Heart left ventricle (tissue), 16 donors: ENCODE measurements around the gene RAB11B. TPM values are rescaled to one million over a fixed set of nuclear protein-coding genes. Genes with fewer than 3 reads are reported as not detected.
A peak's percentile ranks its signal among the peaks of the same experiment; 100 is the strongest.

Source experiments
- ATAC-seq, 4 donors: fragments of 200-7000 bp; cut with Tn5 transposase; one replicate each; pipeline ENCODE4 v1.9.1; 2020 to 2022; ENCODE audit warnings: moderate library complexity in 4 of 4, mild to moderate bottlenecking in 3 of 4, moderate number of reproducible peaks in 1 of 4
- DNase-seq, 5 donors: peaks; one replicate each; pipeline ENCODE4 v3.0.0-alpha.2; 2020
- H3K27ac ChIP-seq, 12 donors: fragments of 200-600 bp; sonication (generic) in 4 of 12; one replicate each; pipeline versions ENCODE4 v1.5.0 to v1.8.0; 2016 to 2022; ENCODE audit warnings: mild to moderate bottlenecking in 2 of 12
- H3K27me3 ChIP-seq, 9 donors: fragments of 200-600 bp; sonication (generic) in 2 of 9; one replicate each; pipeline versions ENCODE4 v1.5.1 to v1.8.0; 2016 to 2022; ENCODE audit warnings: mild to moderate bottlenecking in 3 of 9
- H3K36me3 ChIP-seq, 9 donors: fragments of 200-600 bp; sonication (generic) in 2 of 9; one replicate each; pipeline versions ENCODE4 v1.5.0 to v1.8.0; 2018 to 2022; ENCODE audit warnings: mild to moderate bottlenecking in 2 of 9
- H3K4me1 ChIP-seq, 12 donors: fragments of 200-600 bp; sonication (generic) in 4 of 12; one replicate each; pipeline versions ENCODE4 v1.5.0 to v1.8.0; 2016 to 2022; ENCODE audit warnings: mild to moderate bottlenecking in 3 of 12
- H3K4me3 ChIP-seq, 12 donors: fragments of 200-600 bp; sonication (generic) in 4 of 12; one replicate each; pipeline versions ENCODE4 v1.5.0 to v1.8.0; 2017 to 2022; ENCODE audit warnings: mild to moderate bottlenecking in 9 of 12, moderate library complexity in 4 of 12
- H3K9me3 ChIP-seq, 12 donors: fragments of 200-600 bp; sonication (generic) in 4 of 12; one replicate each; pipeline versions ENCODE4 v1.5.0 to v1.8.0; 2016 to 2022; ENCODE audit warnings: mild to moderate bottlenecking in 1 of 12
- POLR2A ChIP-seq, 2 donors: fragments of 450-650 bp; IDR thresholded peaks; one replicate each; pipeline ENCODE4 v1.6.1; 2017; ENCODE audit warnings: antibody characterized with exemption in 2 of 2, mild to moderate bottlenecking in 2 of 2, moderate library complexity in 2 of 2
- WGBS, 4 donors: extraction: QIAGEN DNeasy Blood & Tissue Kit in 2 of 4; methylation state at CpG; one replicate each; pipeline versions ENCODE4 v1.1.5 to v1.1.7; 2013 to 2018; 5-methylcytosine and 5-hydroxymethylcytosine counted together
- intact Hi-C, 10 donors: fragments of 100-400 bp; cut with DNase I; formaldehyde crosslinking; loops; one replicate each; pipeline versions ENCODE4 v1.11.1 to v1.14.2; 2022
- polyA plus RNA-seq, 2 donors: library from polyadenylated mRNA; stranded (reverse); fragments of 200-250 nt; gene quantifications; one replicate each; pipeline ENCODE4 v1.2.3, GENCODE V29; 2013
- total RNA-seq, 9 donors: library from RNA; depleted of rRNA in 2 of 9; stranded (reverse); fragments of >200 nt in 2 of 9; fragmentation: NEBNext Ultra II Directional in 3 of 9; extraction: Animal tissue kit (Norgen Biotek cat#: 25700) in 3 of 9; gene quantifications; one replicate each; pipeline versions ENCODE4 v1.1.0 to v1.2.4, GENCODE V29; 2016 to 2023
- TF ChIP-seq, protein P1 (sequence below), 12 donors: fragments of 200-600 bp; sonication (generic) in 4 of 12; IDR thresholded peaks; one replicate each; pipeline versions ENCODE4 v1.5.0 to v1.8.0; 2018 to 2022; ENCODE audit warnings: antibody characterized with exemption in 12 of 12, mild to moderate bottlenecking in 5 of 12
- donor health status: ischemic (EF 13 %, LVEDD 7.1; RV severe dilation, severe dysfunction).
- donor health status: healthy with polysubstance abuse.
- donor health status: DM: no; HTN: yes; CAD: no.
- donor health status: DM: no; HTN: no; CAD: no.
- donor health status: ischemic (EF 25% LVEDD 6.9; RV normal size, moderate dysfunction).
- donor health status: ischemic (EF 25% LVEDD 5.7; RV mildly dilated, moderate dysfunction).
- donor health status: healthy.
- donor health status: DM: yes; HTN: yes; CAD: no.
- donor health status: ischemic (EF 35%, LVEDD 5.7; RV mildly dilated, moderate dysfunction).
- donor health status: nonischemic (EF 11% LVEDD 7.7; RV severe dilation, severe dysfunction).
- donor health status: DM: yes; HTN: yes; CAD: no.
- donor health status: PGD.
- donor health status: ischemic (EF 29% LVEDD 5.4; RV normal size, mild dysfunction).
- donor health status: nonischemic (EF 23%, LVEDD 6.1; RV moderate dilation, normal function).

Gene RAB11B
- total and polyA plus RNA-seq, 11 donors, result 56.4 to 159 (median 140) TPM

DNA sequence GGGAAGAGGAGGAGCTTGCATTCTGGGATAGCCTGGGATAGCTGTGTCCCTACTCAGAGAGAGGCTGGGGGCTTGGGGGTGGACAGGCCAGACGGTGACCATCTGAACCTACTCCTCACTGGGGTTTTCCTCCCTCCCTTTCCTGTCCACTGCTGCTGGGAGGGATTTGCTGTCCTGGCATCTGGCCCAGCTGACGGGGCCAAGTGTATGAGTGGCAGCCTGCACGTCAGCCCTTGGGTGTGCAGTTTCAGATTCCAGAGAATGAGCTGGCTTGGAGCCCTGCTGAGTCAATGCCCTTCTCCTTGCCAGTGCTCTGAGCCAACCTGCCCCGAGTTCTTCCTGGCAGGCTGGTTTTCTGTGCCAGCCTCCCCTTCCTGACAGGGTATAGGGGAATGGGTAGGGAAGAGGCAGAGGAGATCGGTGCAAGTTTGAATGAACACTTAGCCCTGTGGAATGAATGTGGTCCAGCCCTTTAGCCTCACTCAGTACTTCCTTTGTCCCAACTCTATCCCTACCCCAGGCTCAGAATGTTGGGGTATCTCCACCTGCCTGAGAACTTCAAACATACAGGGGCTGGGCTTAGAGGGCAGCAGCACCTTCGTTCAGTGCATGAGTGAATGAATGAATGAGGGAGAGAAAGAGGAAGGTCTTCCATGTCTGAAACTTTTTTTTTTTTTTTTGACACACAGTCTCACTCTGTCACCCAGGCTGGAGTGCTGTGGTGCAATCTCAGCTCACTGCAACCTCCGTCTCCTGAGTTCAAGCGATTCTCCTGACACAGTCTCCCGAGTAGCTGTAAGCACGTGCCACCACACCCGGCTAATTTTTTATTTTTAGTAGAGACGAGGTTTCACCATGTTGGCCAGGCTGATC is 28.0 kb upstream of the RAB11B start:
- peak overlapping the region in 4 of 12 donors; percentile 0 to 73 (median 16) for H3K4me3 ChIP-seq
- ATAC-seq, result peak; percentile 73 to 93 (median 92)
- TF ChIP-seq, protein P1, sequence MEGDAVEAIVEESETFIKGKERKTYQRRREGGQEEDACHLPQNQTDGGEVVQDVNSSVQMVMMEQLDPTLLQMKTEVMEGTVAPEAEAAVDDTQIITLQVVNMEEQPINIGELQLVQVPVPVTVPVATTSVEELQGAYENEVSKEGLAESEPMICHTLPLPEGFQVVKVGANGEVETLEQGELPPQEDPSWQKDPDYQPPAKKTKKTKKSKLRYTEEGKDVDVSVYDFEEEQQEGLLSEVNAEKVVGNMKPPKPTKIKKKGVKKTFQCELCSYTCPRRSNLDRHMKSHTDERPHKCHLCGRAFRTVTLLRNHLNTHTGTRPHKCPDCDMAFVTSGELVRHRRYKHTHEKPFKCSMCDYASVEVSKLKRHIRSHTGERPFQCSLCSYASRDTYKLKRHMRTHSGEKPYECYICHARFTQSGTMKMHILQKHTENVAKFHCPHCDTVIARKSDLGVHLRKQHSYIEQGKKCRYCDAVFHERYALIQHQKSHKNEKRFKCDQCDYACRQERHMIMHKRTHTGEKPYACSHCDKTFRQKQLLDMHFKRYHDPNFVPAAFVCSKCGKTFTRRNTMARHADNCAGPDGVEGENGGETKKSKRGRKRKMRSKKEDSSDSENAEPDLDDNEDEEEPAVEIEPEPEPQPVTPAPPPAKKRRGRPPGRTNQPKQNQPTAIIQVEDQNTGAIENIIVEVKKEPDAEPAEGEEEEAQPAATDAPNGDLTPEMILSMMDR (IDR thresholded peaks at IDR 0.05), result no peak
- TF ChIP-seq POLR2A (IDR thresholded peaks at IDR 0.05), result no peak

DNA sequence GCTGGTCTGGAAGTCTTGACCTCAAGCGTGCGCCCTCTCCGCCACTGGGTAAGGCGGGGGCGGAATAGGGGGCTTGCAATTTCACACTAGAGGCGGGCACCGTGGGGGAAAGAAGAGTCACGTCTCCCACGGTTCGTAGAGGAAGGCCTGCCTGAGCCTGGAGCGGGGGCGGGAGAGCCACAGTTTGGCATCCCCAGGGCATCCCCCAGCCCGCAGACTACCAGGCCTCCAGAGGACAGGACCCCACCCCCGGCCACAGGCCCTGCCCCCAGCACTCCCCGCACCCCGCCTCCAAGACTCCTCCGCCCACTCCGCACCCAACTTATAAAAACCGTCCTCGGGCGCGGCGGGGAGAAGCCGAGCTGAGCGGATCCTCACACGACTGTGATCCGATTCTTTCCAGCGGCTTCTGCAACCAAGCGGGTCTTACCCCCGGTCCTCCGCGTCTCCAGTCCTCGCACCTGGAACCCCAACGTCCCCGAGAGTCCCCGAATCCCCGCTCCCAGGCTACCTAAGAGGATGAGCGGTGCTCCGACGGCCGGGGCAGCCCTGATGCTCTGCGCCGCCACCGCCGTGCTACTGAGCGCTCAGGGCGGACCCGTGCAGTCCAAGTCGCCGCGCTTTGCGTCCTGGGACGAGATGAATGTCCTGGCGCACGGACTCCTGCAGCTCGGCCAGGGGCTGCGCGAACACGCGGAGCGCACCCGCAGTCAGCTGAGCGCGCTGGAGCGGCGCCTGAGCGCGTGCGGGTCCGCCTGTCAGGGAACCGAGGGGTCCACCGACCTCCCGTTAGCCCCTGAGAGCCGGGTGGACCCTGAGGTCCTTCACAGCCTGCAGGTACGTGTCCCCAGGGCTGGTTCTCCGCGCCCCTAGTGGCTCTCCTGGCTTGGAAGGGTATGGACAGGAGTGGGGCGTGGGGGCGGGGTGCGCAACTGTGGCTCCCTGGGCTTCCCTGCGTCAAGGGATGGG is 26.1 kb upstream of the RAB11B start, which contains the start of gene ANGPTL4:
Gene ANGPTL4 (plus strand): TSS at position 353 of the 969 bp plus-strand sequence. CDS start 167 bp downstream, at position 520.
- TF ChIP-seq, protein P1 (IDR thresholded peaks at IDR 0.05), result peak in 8 of 12 donors; percentile 8 to 45 (median 20)
- TF ChIP-seq POLR2A (IDR thresholded peaks at IDR 0.05), result peak in 1 of 2 donors; percentile 91
- 1 to 2% (median 2%) methylated on average over 39 to 81 of the region's 81 CpGs for WGBS, 4 donors
- Histone ChIP-seq H3K4me1 (peaks cover 16 to 79% (median 54%) of the 10 kb centered on the region in 12 donors), H3K27me3 (peaks cover 0 to 9% (median 0%) of the 10 kb centered on the region in 9 donors), H3K9me3 (no peaks in the 10 kb centered on the region), H3K4me3 (peak within 1 kb of the TSS; percentile 56 to 89 (median 74)), H3K27ac (peak within 1 kb of the TSS; percentile 61 to 98 (median 81)), H3K36me3 (peaks cover 0 to 11% (median 0%) of the 10 kb centered on the region in 9 donors)
- DNase-seq, result peak; percentile 67 to 93 (median 84)
- intact Hi-C loops, result loop anchor here in 6 of 10 donors (2.0 to 5.0 kb wide), 3 partner anchors 27 to 33 kb away; partner anchors contain the start of gene RAB11B (in 3 of the 6)
- peak in 3 of 4 donors; percentile 43 to 63 (median 59) for ATAC-seq

More for the DNA sequence above, 28.0 kb upstream of the RAB11B start:
- Histone ChIP-seq H3K9me3 (no peaks in the 10 kb centered on the region), H3K36me3 (no peaks in the 10 kb centered on the region), H3K4me1 (peaks cover 10 to 60% (median 40%) of the 10 kb centered on the region in 12 donors), H3K27me3 (peaks cover 0 to 9% (median 0%) of the 10 kb centered on the region in 9 donors), H3K27ac (peak overlapping the region; percentile 44 to 98 (median 81))
- intact Hi-C loops, result loop anchor here in 8 of 10 donors (1.0 to 5.0 kb wide), 4 partner anchors 28 to 35 kb away; partner anchors contain the start of gene RAB11B (in 5 of the 8)
- peak; percentile 93 to 97 (median 94) for DNase-seq
- 25 to 40% (median 34%) methylated on average over 9 to 12 of the region's 12 CpGs for WGBS, 4 donors

DNA sequence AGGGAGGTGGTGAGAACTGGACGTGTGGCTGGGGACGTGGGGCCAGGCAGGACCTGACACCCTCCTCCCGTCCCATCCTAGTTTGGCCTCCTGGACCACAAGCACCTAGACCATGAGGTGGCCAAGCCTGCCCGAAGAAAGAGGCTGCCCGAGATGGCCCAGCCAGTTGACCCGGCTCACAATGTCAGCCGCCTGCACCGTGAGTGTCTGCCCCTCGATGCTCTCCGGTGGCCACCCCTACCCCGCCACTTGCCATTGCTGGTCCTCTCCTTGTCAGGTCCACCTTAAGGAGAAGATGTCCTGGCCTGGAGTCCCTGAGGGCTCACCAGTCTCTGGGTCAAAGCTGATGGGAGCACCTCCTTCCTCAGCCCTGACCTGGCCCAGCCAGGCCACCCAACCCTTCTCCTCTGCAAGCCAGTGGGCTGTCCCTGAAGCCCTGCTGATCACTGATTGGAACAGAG is 24.0 kb upstream of the RAB11B start:
- Histone ChIP-seq H3K27me3 (peaks cover 0 to 9% (median 0%) of the 10 kb centered on the region in 9 donors), H3K36me3 (peaks cover 0 to 27% (median 0%) of the 10 kb centered on the region in 9 donors), H3K27ac (peak overlapping the region in 7 of 12 donors; percentile 13 to 98 (median 85)), H3K4me1 (peaks cover 16 to 84% (median 57%) of the 10 kb centered on the region in 12 donors), H3K4me3 (peak overlapping the region in 4 of 12 donors; percentile 15 to 89 (median 80)), H3K9me3 (no peaks in the 10 kb centered on the region)
- WGBS, 4 donors, result 88 to 93% (median 92%) methylated on average over 11 of the region's 11 CpGs
- no peak for DNase-seq
- intact Hi-C loops, result loop anchor here in 1 of 10 donors (2.0 kb wide), 1 partner anchor 23 kb away; no protein-coding TSS in a partner anchor
- ATAC-seq, result no peak
- TF ChIP-seq, protein P1 (IDR thresholded peaks at IDR 0.05), result no peak
